ENCODE results near the gene ZDHHC12. TPM values are rescaled to one million over a fixed set of nuclear protein-coding genes. Genes with fewer than 3 reads are reported as not detected.

The ZDHHC12 gene
- 23.6 to 24.7 TPM (median 24.3 TPM) in 3 replicates for total RNA-seq
- long read RNA-seq, transcript ZDHHC12-201 (5 exons, 1,129 nt), result major isoform, 39 of 45 reads
- long read RNA-seq, partial matches to known transcripts, result 1 of 45 reads
- long read RNA-seq, other reads (novel, unspliced or antisense), result 4 of 45 reads

- Mint-ChIP-seq H3K9me3 (ENCODE audit: low read depth) (no peaks in the 10 kb centered on the region), H3K27ac (ENCODE audit: unreplicated experiment) (peak within 1 kb of the TSS; percentile 78), H3K4me3 (ENCODE audit: unreplicated experiment) (peak within 1 kb of the TSS; percentile 87), H3K27me3 (ENCODE audit: low read depth) (no peaks in the 10 kb centered on the region), H3K36me3 (ENCODE audit: low read depth) (no peaks in the 10 kb centered on the region), H3K4me1 (ENCODE audit: low read depth) (peaks cover 22% of the 10 kb centered on the region)
- no peak for TF ChIP-seq CTCF (IDR thresholded peaks at IDR 0.05)
- DNase-seq (ENCODE audit: low spot score), result peak; percentile 98
Observed at GRCh38 chr9:128723866-128724743, at the start of gene ZDHHC12. Gene ZDHHC12, minus strand, starts transcription at chr9:128724127. Its CDS starts 34 bp downstream, at chr9:128724093.

GRCh38 chr9:128773049-128773448 lies 49.1 kb upstream of the ZDHHC12 start:
- no peak overlapping the region for H3K4me3 Mint-ChIP-seq (ENCODE audit: unreplicated experiment)
- no peak for DNase-seq (ENCODE audit: low spot score)
- peaks cover 2% of the 10 kb centered on the region for H3K9me3 Mint-ChIP-seq (ENCODE audit: low read depth)
- no peak for TF ChIP-seq CTCF (IDR thresholded peaks at IDR 0.05)
- peaks cover 26% of the 10 kb centered on the region for H3K4me1 Mint-ChIP-seq (ENCODE audit: low read depth)
- H3K36me3 Mint-ChIP-seq (ENCODE audit: low read depth), result no peaks in the 10 kb centered on the region
- H3K27me3 Mint-ChIP-seq (ENCODE audit: low read depth), result no peaks in the 10 kb centered on the region
- no peak overlapping the region for H3K27ac Mint-ChIP-seq (ENCODE audit: unreplicated experiment)

GRCh38 chr9:128771745-128772519 lies 48.0 kb upstream of the ZDHHC12 start, which contains the start of gene ZER1:
Gene ZER1, minus strand, starts transcription at chr9:128771927. Its CDS starts 16,362 bp downstream, at chr9:128755565.
- peaks cover 2% of the 10 kb centered on the region for H3K36me3 Mint-ChIP-seq (ENCODE audit: low read depth)
- peak within 1 kb of the TSS; percentile 96 for H3K27ac Mint-ChIP-seq (ENCODE audit: unreplicated experiment)
- DNase-seq (ENCODE audit: low spot score), result peak; percentile 97
- peaks cover 2% of the 10 kb centered on the region for H3K9me3 Mint-ChIP-seq (ENCODE audit: low read depth)
- peak within 1 kb of the TSS; percentile 93 for H3K4me3 Mint-ChIP-seq (ENCODE audit: unreplicated experiment)
- H3K4me1 Mint-ChIP-seq (ENCODE audit: low read depth), result peaks cover 26% of the 10 kb centered on the region
- H3K27me3 Mint-ChIP-seq (ENCODE audit: low read depth), result no peaks in the 10 kb centered on the region
- no peak for TF ChIP-seq CTCF (IDR thresholded peaks at IDR 0.05)

- peaks cover 26% of the 10 kb centered on the region for H3K4me1 Mint-ChIP-seq (ENCODE audit: low read depth)
- H3K27me3 Mint-ChIP-seq (ENCODE audit: low read depth), result no peaks in the 10 kb centered on the region
- DNase-seq (ENCODE audit: low spot score), result no peak
- H3K36me3 Mint-ChIP-seq (ENCODE audit: low read depth), result peaks cover 2% of the 10 kb centered on the region
- TF ChIP-seq CTCF (IDR thresholded peaks at IDR 0.05), result no peak
- H3K27ac Mint-ChIP-seq (ENCODE audit: unreplicated experiment), result peak overlapping the region; percentile 96
- peaks cover 2% of the 10 kb centered on the region for H3K9me3 Mint-ChIP-seq (ENCODE audit: low read depth)
- H3K4me3 Mint-ChIP-seq (ENCODE audit: unreplicated experiment), result peak overlapping the region; percentile 93
Observed at GRCh38 chr9:128771094-128771721, 47.3 kb upstream of the ZDHHC12 start.
